Neural cell (in vitro differentiated cells): ENCODE data around the gene TNFSF9. TPM values are rescaled to one million over a fixed set of nuclear protein-coding genes. Genes with fewer than 3 reads are reported as not detected.

ENCODE experiments used
- H2AFZ ChIP-seq: fragments of 200-600, 300-800 bp; sonication (generic), shearing (Covaris generic); 2 replicates; pipeline ENCODE4 v1.6.0; 2014; ENCODE audit warnings: low read depth, mild to moderate bottlenecking, antibody characterized with exemption, low read length, moderate library complexity
- H3F3A ChIP-seq: fragments of 200-600 bp; shearing (Covaris generic); 2 replicates; pipeline ENCODE4 v1.6.1; 2016; ENCODE audit warnings: mild to moderate bottlenecking, moderate library complexity, mixed read lengths, antibody characterized with exemption, low read length; ENCODE audit not compliant: insufficient read depth, poor library complexity, severe bottlenecking
- H3K27ac ChIP-seq: fragments of 200-600, 300-800 bp; sonication (generic), shearing (Covaris generic); 2 replicates; pipeline ENCODE4 v1.5.1; 2014; ENCODE audit warnings: mild to moderate bottlenecking, low read length, moderate library complexity
- H3K27me3 ChIP-seq: fragments of 300-800, 200-600 bp; sonication (generic), shearing (Covaris generic); 2 replicates; pipeline ENCODE4 v1.6.0; 2014; ENCODE audit warnings: mild to moderate bottlenecking, low read depth, low read length, moderate library complexity; ENCODE audit not compliant: insufficient read depth
- H3K36me3 ChIP-seq: fragments of 300-800, 200-600 bp; sonication (generic), shearing (Covaris generic); 2 replicates; pipeline ENCODE4 v1.5.1; 2014; ENCODE audit warnings: mild to moderate bottlenecking, antibody characterized with exemption, low read length, moderate library complexity; ENCODE audit not compliant: insufficient read depth
- H3K4me2 ChIP-seq: fragments of 300-800, 200-600 bp; sonication (generic), shearing (Covaris generic); 2 replicates; pipeline ENCODE4 v1.6.0; 2014; ENCODE audit warnings: mild to moderate bottlenecking, low read length
- H3K4me3 ChIP-seq: fragments of 300-800, 200-600 bp; sonication (generic), shearing (Covaris generic); 2 replicates; pipeline ENCODE4 v1.5.1; 2014; ENCODE audit warnings: mild to moderate bottlenecking, low read length, moderate library complexity
- H3K79me2 ChIP-seq: fragments of 200-600 bp; shearing (Covaris generic); replicated peaks from 2 replicates; pipeline ENCODE4 v1.6.0; 2014; ENCODE audit warnings: mild to moderate bottlenecking, low read length, moderate library complexity; ENCODE audit not compliant: insufficient read depth
- H3K9ac ChIP-seq: fragments of 300-800, 200-600 bp; sonication (generic), shearing (Covaris generic); 2 replicates; pipeline ENCODE4 v1.6.1; 2016; ENCODE audit warnings: mild to moderate bottlenecking, low read length, mixed read lengths
- H3K9me2 ChIP-seq: fragments of 200-600 bp; shearing (Covaris generic); 2 replicates; pipeline ENCODE4 v1.6.1; 2016; ENCODE audit warnings: mild to moderate bottlenecking, low read length, mixed read lengths; ENCODE audit not compliant: insufficient read depth
- H3K9me3 ChIP-seq: fragments of 200-600, 300-800 bp; sonication (generic), shearing (Covaris generic); 2 replicates; pipeline ENCODE4 v1.6.1; 2016; ENCODE audit warnings: mild to moderate bottlenecking, mixed run types, low read length, moderate library complexity, mixed read lengths
- H4K20me1 ChIP-seq: fragments of 200-600 bp; shearing (Covaris generic); 2 replicates; pipeline ENCODE4 v1.6.1; 2016; ENCODE audit warnings: mild to moderate bottlenecking, mixed run types; ENCODE audit not compliant: insufficient read depth
- CTCF ChIP-seq: fragments of 450-650 bp; IDR thresholded peaks from 2 replicates; pipeline ENCODE4 v1.5.1; 2014; ENCODE audit warnings: antibody characterized with exemption, mild to moderate bottlenecking, moderate library complexity; ENCODE audit not compliant: poor library complexity, severe bottlenecking
- EP300 ChIP-seq: fragments of 450-650 bp; conservative IDR thresholded peaks from 2 replicates; pipeline ENCODE4 v1.6.1; 2014; ENCODE audit warnings: antibody characterized with exemption, mild to moderate bottlenecking, moderate library complexity; ENCODE audit not compliant: poor library complexity, severe bottlenecking
- EZH2 ChIP-seq: fragments of 200-600, 300-800 bp; shearing (Covaris generic), sonication (generic); IDR thresholded peaks from 2 replicates; pipeline ENCODE4 v1.6.1; 2014; ENCODE audit warnings: antibody characterized with exemption, low read length, borderline replicate concordance, mild to moderate bottlenecking; ENCODE audit not compliant: insufficient read depth, poor library complexity, severe bottlenecking
- MXI1 ChIP-seq: fragments of 450-650 bp; conservative IDR thresholded peaks from 2 replicates; pipeline ENCODE4 v1.6.1; 2014; ENCODE audit warnings: antibody characterized with exemption, mild to moderate bottlenecking; ENCODE audit not compliant: poor library complexity, severe bottlenecking
- POLR2AphosphoS5 ChIP-seq: IDR thresholded peaks from 2 replicates; pipeline ENCODE4 v1.6.1; 2012
- RAD21 ChIP-seq: fragments of 450-650 bp; conservative IDR thresholded peaks from 2 replicates; pipeline ENCODE4 v1.6.1; 2014; ENCODE audit warnings: antibody characterized with exemption, mild to moderate bottlenecking, moderate library complexity
- SMC3 ChIP-seq: fragments of 450-650 bp; conservative IDR thresholded peaks from 2 replicates; pipeline ENCODE4 v1.6.1; 2014; ENCODE audit warnings: antibody characterized with exemption, mild to moderate bottlenecking, moderate library complexity; ENCODE audit not compliant: poor library complexity
- TAF1 ChIP-seq: IDR thresholded peaks from 2 replicates; pipeline ENCODE4 v1.6.1; 2012; ENCODE audit warnings: low read depth
- polyA plus RNA-seq: library from polyadenylated mRNA; depleted of rRNA; stranded (reverse); fragments of >200 nt; gene quantifications from 2 replicates; pipeline ENCODE4 v1.2.3, GENCODE V29; 2014
- TF ChIP-seq, protein P1 (sequence below): IDR thresholded peaks from 2 replicates; pipeline ENCODE4 v1.6.1; 2012; ENCODE audit warnings: borderline replicate concordance

TNFSF9 gene
- polyA plus RNA-seq, 1 donor from 2014 or later, result 1.3 TPM

- Histone ChIP-seq H3K36me3 (no peaks in the 10 kb centered on the region), H2AFZ (peak overlapping the region; percentile 65), H3K9me2 (no peaks in the 10 kb centered on the region), H3K79me2 (no peaks in the 10 kb centered on the region), H3K27me3 (peaks cover 5% of the 10 kb centered on the region), H3K9ac (peak overlapping the region; percentile 34), H3K4me2 (no peak overlapping the region), H3K27ac (no peak overlapping the region), H4K20me1 (no peaks in the 10 kb centered on the region), H3F3A (no peaks in the 10 kb centered on the region), H3K4me3 (peak overlapping the region; percentile 63), H3K9me3 (no peaks in the 10 kb centered on the region)
- TF ChIP-seq TAF1, result no peak
- no peak for TF ChIP-seq POLR2AphosphoS5
- TF ChIP-seq, protein P1, sequence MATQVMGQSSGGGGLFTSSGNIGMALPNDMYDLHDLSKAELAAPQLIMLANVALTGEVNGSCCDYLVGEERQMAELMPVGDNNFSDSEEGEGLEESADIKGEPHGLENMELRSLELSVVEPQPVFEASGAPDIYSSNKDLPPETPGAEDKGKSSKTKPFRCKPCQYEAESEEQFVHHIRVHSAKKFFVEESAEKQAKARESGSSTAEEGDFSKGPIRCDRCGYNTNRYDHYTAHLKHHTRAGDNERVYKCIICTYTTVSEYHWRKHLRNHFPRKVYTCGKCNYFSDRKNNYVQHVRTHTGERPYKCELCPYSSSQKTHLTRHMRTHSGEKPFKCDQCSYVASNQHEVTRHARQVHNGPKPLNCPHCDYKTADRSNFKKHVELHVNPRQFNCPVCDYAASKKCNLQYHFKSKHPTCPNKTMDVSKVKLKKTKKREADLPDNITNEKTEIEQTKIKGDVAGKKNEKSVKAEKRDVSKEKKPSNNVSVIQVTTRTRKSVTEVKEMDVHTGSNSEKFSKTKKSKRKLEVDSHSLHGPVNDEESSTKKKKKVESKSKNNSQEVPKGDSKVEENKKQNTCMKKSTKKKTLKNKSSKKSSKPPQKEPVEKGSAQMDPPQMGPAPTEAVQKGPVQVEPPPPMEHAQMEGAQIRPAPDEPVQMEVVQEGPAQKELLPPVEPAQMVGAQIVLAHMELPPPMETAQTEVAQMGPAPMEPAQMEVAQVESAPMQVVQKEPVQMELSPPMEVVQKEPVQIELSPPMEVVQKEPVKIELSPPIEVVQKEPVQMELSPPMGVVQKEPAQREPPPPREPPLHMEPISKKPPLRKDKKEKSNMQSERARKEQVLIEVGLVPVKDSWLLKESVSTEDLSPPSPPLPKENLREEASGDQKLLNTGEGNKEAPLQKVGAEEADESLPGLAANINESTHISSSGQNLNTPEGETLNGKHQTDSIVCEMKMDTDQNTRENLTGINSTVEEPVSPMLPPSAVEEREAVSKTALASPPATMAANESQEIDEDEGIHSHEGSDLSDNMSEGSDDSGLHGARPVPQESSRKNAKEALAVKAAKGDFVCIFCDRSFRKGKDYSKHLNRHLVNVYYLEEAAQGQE, result no peak
- TF ChIP-seq RAD21, result peak; percentile 74
- TF ChIP-seq SMC3, result peak; percentile 75
- TF ChIP-seq CTCF, result peak; percentile 79
- no peak for TF ChIP-seq MXI1
- TF ChIP-seq EZH2, result no peak
- peak; percentile 10 for TF ChIP-seq EP300
Observed at GRCh38 chr19:6516659-6517291, 14.1 kb upstream of the TNFSF9 start.

- no peak overlapping the region for H2AFZ ChIP-seq
Observed at GRCh38 chr19:6518145-6518911, 12.5 kb upstream of the TNFSF9 start.

More at GRCh38 chr19:6518145-6518911, 12.5 kb upstream of the TNFSF9 start:
- Histone ChIP-seq H3K36me3 (no peaks in the 10 kb centered on the region), H4K20me1 (no peaks in the 10 kb centered on the region), H3K27me3 (peaks cover 5% of the 10 kb centered on the region), H3K9me3 (no peaks in the 10 kb centered on the region), H3K4me3 (no peak overlapping the region), H3K4me2 (no peak overlapping the region), H3K9me2 (no peaks in the 10 kb centered on the region), H3K9ac (no peak overlapping the region), H3K79me2 (no peaks in the 10 kb centered on the region), H3F3A (no peaks in the 10 kb centered on the region), H3K27ac (no peak overlapping the region)
- TF ChIP-seq SMC3, result no peak
